Measurements from ENCODE around the gene CADM2. TPM values are rescaled to one million over a fixed set of nuclear protein-coding genes. Genes with fewer than 3 reads are reported as not detected.

Gene CADM2
- total RNA-seq, 1 donor from 2014 or later, result not detected

DNA sequence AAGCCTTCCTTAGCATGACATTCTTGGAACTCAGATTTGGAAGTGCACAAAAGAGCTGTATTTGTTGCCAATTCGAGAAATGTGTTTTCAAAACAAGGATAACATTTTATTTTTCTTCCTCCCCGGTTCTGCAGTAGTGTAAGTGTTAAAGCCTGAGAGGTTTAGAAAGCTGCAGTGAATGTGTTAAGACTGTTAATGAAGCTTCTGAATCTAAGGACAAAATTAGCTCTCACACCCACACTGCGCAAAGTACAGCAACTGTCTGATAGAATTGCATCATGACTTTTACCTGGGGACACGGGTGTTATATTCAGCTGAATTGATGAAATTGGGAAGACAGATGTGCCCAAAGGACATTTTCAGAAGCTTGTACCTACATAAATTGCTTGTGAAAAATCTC lies 344.4 kb downstream of the CADM2 start:
- DNase-seq (ENCODE audit: extremely low read depth, low read depth, low spot score), result no peak

DNA sequence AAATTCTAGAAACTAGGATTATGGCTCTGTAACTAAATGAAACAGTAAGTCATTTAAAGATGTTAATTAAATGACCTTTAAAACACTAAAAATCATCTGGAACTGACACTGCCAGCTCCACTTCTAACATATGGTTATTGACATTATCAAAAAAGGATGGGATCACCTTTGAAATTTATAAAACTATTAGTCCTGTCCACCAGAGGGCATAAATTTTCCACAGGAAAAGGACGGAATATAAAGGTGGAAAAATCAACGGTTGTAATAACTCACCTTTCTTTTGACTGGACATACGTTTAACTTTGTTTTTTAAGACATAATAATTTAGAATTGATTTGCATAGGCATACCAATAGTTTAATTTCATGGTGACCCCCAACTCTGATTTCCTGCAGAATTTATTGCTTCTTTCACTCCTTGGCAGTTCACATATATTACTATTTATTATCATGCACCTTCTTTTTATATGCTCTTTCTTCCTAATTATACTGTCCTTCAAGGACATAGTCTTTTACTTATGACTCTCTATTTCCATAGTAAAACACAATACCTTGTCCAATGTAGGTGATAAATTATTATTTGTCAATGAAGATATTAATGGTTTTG lies 345.7 kb downstream of the CADM2 start:
- DNase-seq (ENCODE audit: extremely low read depth, low read depth, low spot score), result no peak

DNA sequence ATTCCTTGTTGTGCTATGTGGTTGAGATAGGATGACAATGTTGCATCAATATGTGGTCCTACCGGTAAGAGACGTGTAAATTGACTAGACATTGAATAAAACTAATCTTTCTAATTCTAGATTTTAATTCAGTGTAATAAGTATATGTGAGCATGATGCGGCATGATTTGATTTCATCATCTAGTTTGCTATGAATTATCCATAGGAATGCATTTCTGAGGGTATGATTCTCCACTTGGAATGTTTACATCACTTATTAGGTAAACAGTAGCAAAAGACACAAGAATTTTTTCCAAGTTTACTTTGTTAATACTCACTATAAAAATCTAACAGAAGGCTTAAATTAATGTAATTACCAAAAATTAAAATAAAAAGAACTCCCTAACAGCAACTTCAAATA lies 353.5 kb downstream of the CADM2 start:
- no peak for DNase-seq (ENCODE audit: extremely low read depth, low read depth, low spot score)

DNA sequence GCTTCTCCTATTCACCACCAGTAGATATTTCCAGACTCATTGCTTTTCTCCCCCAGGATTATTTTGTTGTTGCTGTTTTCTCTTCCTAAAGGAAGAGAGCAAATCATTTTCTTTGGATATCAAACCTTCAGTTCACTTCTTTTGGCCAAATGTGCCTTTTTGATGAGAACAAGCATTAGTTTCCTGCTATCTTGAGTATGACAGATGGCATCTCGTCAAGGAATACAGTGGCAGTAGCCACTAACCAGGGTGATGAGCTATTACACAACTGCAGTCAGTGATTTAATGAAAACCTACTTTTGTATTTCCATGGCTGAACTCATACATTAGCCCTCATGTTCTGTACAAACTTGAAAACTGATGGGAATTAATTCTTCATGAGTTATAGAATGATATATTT lies 354.6 kb downstream of the CADM2 start:
- no peak for DNase-seq (ENCODE audit: extremely low read depth, low read depth, low spot score)

DNA sequence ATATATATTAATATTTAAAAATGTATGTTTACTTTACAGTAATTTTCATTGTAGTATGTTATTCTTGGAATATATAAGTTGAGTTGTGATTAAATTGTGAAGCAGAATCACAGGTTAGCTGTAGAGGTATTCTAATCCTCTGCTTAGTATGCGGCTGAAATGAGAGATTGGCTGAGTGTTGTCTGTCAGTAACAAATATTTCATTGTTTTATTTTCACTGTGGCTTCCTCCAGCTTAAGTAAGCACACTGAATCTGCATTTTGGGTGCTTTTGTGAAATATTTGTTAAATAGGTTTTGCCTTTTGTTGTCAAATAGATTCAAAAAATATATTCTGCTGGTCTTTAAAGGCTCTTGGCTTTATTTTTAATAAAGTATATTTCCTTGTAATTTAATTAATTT lies 357.5 kb downstream of the CADM2 start:
- no peak for DNase-seq (ENCODE audit: extremely low read depth, low read depth, low spot score)

DNA sequence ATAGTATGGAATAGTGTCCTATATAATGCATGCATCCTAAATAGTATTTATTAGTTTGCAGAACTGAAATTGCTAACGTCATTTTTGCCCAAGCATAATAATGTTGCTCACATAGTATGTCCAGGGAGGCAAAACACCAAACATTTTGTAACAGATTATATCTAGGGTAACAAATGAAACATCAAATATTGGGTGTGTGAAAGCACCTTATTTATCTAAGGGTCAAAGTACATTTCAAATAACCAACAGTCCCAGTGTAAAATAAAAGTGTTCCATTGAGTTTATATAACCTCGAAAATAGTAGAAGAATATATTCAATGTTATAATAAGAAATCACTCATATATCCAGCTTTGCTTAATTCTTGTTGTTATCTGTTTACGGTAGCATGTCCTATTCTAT lies 363.1 kb downstream of the CADM2 start:
- no peak for DNase-seq (ENCODE audit: extremely low read depth, low read depth, low spot score)

DNA sequence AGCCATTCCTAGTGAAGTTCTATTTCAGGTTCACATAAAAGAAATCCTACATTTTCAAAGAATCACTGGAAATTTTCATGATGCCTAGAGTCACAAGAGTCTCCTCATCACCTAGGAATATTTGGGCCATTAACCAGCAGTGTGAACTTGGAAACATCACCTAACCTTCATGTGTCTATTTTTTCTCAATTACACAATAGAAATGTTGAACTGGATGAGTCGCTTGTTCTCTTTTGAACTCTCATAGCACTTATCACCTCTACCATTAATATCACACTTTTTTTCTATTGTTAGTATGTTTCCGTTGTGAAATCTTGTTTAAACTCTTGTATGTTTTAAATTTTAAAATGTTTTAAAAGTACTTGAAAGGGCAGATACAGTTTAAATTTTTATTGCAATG lies 371.3 kb downstream of the CADM2 start:
- DNase-seq (ENCODE audit: extremely low read depth, low read depth, low spot score), result no peak

DNA sequence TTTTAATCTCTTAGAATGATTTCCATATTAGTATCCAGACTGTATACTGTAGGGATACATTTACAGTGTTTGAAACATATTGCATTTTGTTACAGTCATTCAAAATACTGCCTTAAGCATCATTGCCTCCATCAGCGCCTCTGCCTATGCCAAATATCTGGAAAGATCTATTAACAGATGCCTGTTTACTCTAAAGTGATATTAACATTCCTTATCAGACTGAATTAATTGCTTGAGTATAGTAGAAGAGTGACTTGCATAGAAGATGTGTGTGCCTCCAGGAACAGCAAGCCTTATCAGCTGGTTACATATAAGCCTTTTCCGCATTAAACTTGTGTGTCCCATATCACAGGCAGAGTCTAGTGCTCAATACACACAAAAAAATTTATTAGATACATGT lies 379.1 kb downstream of the CADM2 start:
- no peak for DNase-seq (ENCODE audit: extremely low read depth, low read depth, low spot score)

DNA sequence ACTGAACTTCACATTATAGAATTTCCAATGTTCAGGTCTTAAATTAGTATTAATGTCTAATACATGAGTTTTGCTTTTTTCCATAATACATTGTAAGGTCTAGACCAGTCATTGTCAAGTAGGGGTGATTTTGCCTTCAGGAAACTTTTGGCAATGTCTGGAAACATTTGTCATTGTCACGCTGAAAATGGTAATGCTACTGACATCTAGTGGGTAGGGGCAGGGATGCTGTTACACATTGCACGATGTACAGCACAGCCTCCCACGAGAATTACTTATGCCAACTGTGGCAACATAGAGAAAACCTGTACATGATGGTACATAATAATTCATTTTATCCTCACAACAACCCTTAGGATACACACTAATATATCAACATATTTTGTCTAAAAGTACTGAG lies 384.1 kb downstream of the CADM2 start:
- DNase-seq (ENCODE audit: extremely low read depth, low read depth, low spot score), result no peak

DNA sequence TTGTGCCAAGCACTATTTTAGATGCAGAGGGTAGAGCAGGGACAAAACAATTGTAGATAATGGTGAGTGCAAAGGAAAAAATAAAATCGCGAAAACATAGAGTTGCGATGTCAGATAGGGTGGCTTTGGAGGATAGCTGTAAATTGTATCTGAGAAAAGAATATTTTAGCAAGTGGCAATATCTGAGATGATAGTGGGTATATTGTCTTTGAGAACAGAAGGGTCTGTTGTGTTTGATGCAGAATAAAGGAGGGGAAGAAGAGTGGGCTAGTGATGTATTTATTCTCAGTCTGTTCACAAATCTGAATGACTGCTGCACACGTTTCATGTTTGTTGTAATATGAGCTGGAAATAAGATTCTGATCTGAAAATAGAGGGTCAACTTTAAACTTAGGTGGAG lies 396.8 kb downstream of the CADM2 start:
- DNase-seq (ENCODE audit: extremely low read depth, low read depth, low spot score), result no peak

DNA sequence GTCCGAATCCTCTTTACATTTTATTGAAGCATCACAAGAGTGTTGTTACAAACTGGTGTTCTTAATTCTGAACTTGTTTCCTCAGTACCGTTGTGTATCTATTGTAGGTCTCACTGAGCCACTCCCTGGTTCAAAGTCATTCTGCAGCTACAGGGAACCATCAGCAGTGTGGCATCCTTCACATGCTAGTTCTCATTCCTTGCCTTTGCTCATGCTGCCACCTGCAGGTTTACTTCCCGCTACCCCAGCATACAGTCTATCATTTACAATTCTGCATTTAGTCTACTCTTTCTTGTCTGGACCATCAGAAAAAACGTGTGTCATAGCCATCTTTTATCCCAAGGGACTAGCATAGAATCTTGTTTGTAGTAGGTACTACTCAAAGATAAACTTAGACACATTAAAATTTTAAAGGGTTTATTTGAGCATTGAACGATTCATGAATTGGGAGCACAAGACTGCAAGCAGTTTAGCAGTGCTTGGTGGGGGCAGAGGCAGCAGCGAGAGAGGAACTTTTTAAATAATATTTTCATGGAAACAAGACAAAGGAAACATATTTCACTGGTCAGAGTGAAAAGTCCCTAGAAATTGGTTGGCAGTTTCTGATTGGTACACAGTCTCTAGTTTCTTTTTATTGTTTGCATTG lies 402.1 kb downstream of the CADM2 start:
- DNase-seq (ENCODE audit: extremely low read depth, low read depth, low spot score), result no peak

DNA sequence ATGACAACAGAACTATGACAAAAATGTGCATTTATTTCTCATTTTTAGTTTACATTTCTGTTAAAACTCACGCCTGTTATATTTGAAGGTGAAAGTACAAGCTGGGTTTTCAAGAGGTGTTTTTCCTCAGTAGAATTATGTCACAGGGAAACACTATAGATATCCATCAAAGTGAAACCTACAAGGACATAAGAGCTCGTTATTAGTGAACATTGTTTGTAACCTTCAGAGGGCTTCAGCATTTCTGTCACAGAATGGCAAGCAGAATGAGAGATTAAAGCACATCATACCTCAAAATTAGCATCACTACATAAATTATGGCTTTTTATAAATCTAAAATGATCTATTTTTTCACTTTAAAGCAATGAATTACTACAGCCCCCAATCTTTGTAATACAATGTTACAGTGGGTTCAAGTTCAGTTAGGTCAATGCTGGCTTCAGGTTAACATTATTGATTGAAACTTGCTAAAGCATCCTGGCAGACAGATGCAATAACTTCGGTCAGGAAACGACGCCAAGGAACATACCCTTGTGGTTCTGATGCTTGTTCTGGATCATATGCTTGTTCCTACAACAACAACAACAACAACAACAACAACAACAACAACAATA lies 405.6 kb downstream of the CADM2 start:
- DNase-seq (ENCODE audit: extremely low read depth, low read depth, low spot score), result no peak

DNA sequence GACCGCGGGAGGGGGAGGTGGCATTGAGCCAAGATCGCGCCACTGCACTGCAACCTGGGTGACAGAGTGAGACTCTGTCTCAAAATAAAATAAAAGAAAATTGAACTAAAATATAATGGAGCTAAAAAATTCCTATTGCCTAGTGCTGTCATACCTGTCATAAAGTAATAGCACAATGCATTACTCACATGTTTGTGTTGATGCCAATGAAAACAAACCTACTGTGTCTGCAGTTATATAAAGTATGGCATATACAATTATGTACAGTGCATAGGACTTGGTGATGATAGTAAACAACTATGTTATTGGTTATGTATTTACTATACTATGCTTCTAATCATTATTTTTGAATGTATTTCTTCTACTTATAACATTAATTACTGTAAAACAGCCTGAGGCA lies 411.6 kb downstream of the CADM2 start:
- no peak for DNase-seq (ENCODE audit: extremely low read depth, low read depth, low spot score)

DNA sequence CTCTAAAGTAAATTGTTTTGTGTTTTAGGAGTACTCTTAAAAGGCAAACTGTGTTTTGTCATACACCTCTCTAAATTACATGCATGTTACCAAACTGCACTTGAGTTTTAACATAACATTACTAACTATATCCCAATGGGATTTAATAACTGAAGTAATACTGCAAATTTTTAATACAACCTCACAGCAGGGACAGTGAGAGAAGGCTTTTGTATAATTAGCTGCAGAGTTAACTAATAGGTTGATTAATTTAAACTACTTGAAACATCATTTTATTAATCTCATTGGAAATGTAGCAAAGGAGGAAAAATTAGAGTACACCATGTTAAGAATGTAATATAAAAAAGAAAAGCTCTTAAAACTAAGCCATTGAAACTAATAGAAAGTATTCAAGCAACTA lies 417.3 kb downstream of the CADM2 start:
- DNase-seq (ENCODE audit: extremely low read depth, low read depth, low spot score), result no peak

DNA sequence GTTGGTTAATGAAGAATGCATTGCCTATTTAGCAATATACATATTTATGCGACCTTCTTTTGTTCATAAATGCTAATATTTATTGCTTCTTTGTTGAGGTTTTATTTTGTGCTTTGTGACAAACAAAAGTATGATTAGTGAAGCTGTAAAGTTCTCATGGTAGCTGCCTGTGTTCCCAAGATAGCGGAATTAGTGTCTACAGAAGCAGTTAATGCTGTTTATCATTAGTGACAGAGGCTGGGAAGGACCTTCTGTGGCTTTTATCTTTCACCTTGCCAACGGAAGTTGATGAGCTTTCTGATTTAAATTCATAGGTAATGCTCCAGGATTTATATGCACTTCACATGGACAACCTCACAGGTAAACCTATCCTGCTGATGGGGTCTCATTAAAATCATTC lies 418.3 kb downstream of the CADM2 start:
- DNase-seq (ENCODE audit: extremely low read depth, low read depth, low spot score), result no peak

DNA sequence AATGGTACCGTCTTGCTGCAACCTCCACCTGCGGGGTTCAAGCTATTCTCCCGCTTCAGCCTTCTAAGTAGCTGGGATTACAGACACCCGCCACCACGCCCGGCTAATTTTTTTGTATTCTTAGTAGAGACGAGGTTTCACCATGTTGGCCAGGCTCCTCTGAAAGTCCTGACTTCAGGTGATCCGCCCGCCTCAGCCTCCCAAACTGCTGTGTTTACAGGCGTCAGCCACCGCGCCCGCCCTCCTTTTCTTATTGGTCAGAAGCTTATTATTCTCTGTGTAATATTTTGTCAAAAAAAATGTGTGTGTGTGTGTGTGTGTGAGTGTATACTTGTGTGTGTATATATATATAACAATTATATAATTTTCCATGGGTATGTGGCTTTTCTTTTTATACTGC lies 425.6 kb downstream of the CADM2 start:
- no peak for DNase-seq (ENCODE audit: extremely low read depth, low read depth, low spot score)

DNA sequence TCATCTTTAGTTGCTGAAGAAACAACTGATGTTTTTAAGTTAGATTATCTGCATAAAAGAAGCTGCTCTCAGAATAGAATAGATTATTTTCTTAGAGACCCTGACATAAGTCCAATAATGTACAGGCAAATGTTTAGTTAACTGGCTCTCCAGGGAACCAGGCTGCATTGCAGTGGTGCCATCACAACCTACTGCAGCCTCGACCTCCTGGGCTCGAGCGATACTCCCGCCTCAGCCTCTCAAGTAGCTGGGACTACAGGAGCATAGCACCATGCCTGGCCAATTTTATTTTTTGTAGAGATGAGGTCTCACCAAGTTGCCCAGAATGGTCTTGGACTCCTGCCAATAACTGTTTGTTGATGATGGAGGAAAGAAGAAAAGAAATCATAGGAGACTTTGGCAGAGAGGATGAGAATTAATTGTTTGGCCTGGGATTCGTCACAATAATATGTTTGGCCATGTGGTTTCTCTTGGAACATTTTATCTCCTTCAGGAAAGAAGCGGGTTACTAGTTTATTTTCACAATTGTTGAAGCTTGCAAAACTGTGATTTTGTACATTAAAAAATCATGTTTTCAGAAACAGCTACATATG lies 429.2 kb downstream of the CADM2 start:
- no peak for DNase-seq (ENCODE audit: extremely low read depth, low read depth, low spot score)

DNA sequence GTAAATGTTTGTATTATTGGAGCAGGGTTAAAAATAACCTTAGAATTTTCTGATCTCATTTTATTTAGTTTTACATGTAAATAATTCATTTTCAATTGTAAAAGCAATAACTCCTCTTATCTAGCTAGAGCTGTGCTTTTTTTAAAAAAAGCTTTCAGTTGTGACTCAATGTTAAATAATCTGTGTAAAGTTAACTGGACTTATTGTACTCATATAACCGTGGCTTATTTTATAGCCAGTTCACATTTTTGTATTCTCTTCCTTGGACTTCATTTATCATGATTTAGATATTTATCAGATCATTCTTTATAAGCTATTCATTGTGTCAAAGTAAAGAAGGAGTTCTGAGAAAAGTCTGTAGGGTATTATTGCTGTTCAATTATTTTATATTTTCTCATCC lies 435.6 kb downstream of the CADM2 start:
- no peak for DNase-seq (ENCODE audit: extremely low read depth, low read depth, low spot score)

DNA sequence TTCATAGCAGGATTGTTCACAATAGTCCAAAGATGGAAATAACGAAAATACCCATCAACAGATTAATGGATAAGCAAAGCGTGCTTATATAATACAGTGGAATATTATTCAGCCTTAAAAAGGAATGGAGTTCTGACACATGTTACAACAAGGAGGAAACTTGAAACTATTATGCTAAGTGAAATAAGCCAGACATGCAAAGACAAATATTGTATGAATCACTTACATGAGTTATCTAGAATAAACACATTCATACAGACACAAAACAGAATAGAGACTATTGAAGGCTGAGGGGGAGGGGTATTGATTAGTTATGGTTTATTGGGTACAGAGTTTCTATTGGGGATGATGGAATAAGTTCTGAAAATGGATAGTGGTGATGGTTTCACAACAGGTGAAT lies 438.6 kb downstream of the CADM2 start:
- DNase-seq (ENCODE audit: extremely low read depth, low read depth, low spot score), result no peak

DNA sequence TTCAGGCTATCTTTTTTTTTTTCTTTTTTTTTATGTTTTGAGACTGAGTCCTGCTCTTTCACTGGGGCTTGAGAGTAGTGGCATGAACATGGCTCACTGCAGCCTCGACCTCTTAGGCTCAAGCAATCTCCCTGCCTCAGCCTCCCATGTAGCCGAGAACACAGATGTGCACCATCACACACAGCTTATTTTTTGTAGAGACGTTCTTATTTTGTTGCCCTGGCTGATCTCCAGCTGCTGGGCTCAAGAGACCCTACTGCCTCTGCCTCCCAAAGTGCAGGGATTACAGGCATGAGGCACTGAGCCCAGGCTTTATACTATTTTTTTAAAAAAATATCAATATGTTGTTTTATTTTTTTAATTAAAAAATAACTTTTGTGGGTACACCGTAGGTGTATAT lies 467.3 kb downstream of the CADM2 start:
- DNase-seq (ENCODE audit: extremely low read depth, low read depth, low spot score), result no peak

DNA sequence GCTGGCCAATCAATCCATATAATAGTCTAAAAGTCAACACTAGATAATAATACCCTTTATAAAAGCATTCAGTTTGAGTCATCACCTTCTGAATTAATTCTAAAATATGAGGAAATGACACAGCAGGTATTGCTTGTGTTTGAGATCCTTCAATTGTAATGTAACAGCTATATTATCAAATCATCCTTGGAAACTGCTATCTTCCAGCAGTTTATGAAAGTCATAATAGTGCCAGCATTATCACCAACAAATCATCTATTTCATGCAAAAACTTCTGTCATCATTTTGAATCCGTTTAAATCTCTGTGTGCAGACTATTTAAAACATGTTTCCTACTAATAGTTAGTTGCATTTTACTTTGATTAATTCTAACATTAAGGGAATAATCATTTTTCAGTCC lies 468.7 kb downstream of the CADM2 start:
- no peak for DNase-seq (ENCODE audit: extremely low read depth, low read depth, low spot score)

DNA sequence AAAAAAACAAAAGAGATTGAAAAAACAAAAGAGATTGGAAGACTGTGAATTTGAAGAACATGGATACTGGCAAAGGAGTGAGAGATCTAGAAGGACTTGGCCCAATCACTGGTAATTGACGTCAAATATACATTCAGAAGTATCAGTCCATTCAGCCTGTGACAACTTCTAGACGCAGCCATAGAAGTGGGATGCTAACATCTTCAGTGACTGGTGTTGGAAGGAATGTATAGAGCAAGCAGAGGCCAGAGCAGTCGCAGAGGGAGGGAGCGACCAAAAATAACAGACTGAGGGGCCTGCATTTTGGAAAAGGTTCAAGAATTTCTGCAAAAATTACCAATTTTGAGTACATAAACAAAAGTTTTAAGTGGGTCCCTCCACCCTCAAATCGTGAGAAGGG lies 473.3 kb downstream of the CADM2 start:
- no peak for DNase-seq (ENCODE audit: extremely low read depth, low read depth, low spot score)
